GM18519 (cell line): ENCODE results near the gene SENP7.
"Not testable (repeated sequence)": the region's sequence is repeated elsewhere in the genome, so short reads cannot be mapped to it uniquely, and the experiment has no call there.

Experiments
- ATAC-seq: cut with Tn5 transposase; IDR thresholded peaks from one replicate; pipeline ENCODE4 v1.9.1; 2021; ENCODE audit warnings: mild to moderate bottlenecking, moderate library complexity; ENCODE audit not compliant: unreplicated experiment, low FRiP score

SENP7 gene

DNA sequence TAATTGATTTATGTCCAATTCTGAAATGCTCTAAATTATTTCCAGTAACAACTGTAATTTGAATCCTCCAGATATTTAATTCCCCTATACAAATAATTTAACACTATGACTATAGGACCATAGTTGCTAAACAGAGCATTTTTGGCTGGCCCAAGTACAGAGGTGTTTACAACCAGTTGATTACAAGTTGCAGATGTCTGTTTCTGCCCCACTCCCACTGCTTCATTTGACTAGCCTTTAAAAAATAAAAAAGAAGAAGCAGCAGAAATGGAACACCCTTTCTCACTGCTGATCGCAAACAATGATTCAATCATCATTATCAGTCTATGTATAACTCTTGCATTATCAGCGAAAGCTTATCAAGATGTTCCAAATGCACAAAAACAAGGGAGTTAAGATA is 54.6 kb downstream of the SENP7 start:
- ATAC-seq, result no peak

DNA sequence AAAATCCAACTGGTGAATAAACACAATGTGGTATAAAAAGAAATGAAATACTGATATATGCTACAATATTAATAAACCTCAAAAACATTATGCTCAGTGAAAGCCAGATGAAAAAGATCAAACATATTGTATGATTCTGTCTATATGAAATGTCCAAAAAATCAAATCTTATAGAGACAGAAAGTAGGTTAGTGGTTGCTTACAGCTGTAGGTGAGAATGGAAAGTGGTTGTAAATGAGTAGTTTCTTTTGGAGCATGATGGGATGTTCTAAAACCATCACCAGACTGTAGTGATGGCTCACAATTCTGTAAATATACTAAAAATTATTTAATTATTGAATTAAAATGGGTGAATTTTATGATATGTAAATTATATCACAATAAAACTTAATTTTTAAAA is 58.4 kb downstream of the SENP7 start:
- ATAC-seq, result no peak

DNA sequence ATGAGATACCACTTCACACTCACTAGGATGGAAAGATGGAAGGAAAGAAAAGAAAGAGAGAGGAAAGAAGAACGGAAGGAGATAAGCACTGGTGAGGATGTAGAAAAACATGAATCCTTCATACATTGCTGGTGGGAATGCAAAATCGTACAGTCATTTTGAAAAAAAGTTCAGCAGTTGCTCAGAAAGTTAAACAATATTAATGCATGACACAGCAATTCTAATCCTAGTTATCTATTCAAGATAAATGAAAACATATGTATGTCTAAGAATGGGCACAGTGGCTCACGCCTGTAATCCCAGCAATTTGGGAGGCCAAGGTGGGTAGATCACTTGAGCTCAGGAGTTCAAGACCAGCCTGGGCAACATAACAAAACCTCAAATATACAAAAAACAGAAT is 59.1 kb downstream of the SENP7 start:
- ATAC-seq, result no peak

DNA sequence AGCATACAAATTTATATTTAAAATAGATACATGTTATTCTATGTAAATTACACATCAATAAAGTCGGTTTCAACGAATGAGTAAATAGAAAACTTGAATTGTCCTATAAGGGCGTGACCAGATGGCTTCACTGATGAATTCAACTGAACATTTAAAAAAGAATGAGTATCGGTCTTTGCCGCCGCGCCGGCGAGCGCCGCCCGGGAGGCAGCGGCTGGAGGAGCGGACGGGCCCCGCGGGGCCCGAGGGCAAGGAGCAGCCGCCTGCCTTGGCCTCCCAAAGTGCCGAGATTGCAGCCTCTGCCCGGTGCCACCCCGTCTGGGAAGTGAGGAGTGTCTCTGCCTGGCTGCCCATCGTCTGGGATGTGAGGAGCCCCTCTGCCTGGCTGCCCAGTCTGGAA is 74.4 kb downstream of the SENP7 start:
- ATAC-seq, result not testable (repeated sequence)

DNA sequence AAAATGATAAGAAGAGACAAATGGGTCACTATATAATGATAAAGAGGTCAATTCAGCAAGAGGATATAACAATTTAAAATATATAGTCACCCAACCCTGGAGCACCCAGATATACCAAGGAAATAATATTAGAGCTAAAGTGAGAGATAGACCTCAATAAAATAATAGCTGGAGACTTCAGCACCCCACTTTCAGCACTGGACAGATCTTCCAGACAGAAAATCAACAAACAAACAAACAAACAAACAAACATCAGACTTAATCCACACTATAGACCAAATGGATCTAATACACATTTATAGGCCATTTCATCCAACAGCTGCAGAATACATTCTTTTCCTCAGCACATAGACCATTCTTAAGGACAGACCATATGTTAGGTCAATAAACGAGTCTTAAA is 79.4 kb downstream of the SENP7 start:
- no peak for ATAC-seq

DNA sequence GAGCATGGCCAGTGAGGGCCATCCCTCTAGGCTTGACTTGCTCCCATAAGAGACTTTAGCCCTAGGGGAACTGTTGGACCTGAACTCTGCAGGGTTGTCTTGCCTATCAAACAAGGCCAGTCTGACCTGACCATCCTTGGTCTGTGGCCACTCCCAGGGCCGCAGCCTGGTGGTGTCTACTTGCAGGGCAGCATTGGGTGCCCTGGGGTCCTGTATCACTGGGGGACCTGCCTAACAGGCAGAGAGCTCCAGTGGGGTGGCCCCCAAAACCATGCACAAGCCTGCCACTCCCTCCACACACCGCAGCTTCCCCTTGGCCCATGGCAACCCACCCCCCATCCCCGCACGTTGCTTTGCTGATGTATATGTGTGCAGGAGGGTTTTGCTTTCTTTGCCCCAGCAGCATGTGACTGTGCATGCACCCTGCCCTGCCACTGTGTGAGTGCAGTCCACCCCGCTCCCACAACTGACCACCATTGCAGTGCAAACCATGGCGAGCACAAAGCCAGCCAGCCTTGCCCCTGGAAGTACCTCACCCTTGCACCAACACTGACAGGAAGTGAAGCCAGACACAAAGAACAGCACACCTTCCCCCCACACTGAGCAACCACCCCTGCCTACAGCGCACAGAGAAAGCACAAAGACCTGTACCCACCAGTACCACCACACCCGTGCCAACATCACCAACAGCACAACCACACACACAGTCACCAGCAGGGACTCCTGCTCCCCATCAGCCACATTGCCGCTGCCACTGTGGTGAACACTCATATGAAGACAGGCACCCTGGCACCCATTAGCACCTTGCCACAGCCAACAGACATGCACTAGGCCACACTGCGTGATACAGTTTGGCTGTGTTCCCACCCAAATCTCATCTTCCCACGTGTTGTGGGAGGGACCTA is 88.8 kb downstream of the SENP7 start:
- ATAC-seq, result no peak

DNA sequence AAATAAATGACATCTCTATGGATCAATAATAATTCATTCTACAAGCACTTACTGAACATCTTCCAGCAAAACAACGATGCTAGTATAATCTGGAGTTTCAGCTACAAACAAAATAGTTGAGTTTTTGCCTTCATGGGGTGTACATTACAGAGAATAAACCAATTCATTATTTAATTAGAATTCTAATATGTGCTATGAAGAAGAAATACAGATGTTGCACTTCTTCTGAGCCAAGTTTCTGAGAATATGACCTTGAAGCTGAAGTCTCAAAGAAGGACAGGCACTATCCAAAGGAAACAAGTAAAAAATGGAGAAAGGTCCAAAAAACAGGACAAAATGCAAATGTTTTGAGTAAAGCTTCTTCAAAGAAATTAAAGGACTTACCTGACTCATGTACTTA is 94.2 kb downstream of the SENP7 start:
- ATAC-seq, result no peak

DNA sequence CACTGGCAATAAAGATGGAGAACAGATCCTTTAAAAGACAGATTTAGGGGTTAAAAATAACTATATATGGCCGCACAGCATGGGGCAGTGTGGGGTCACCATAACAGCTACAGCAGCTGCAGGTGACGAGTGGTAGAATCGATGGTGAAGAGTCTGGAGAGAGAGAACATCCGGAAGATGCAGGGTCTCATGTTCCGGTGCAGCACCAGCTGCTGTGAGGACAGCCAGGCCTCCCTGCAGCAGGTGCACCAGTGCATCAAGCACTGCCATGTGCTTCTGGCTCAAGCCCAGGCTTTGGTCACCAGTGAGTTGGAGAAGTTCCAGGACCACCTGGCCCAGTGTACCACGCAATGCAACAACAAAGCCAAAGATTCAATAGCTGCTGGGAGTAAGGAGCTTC is 98.9 kb downstream of the SENP7 start:
- ATAC-seq, result no peak

DNA sequence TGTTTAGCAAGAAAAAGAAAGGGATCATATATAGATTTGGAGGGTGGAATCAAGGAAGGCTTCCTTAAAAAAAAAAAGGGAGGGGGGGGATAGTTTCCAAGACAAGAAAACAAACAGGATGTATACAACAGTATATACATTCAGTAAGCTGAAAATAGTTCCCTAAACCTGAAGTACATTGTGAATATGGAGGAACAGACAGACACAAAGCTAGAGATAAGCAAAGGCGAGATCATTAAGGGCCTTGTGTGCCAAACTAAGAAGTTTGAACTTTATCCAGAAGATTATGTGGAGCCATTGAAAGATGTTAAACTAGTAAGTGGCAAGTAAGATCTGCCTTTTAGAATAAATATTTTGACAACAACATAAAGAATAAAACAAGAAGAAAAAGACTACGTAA is 99.4 kb downstream of the SENP7 start:
- no peak for ATAC-seq

DNA sequence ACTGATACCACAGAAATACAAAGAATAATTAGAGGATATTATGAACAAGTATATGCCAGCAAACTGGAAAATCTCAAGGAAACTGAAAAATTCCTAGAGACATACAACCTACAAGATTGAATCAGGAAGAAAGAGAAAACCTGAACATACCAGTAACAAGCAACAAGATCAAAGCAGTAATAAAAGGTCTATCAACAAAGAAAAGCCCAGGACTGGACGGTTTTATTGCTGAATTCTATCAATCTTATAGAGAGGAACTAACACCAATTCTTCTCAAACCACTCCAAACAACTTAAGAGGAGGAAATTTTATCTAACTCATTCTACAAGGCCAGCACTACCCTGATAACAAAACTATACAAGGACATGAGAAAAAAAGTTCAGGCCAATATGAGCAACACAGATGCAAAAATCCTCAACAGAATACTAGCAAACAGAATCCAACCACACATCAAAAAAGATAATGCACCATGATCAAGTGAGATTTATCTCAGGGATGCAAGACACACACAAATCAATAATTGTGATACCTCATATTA is 121.5 kb downstream of the SENP7 start:
- no peak for ATAC-seq

DNA sequence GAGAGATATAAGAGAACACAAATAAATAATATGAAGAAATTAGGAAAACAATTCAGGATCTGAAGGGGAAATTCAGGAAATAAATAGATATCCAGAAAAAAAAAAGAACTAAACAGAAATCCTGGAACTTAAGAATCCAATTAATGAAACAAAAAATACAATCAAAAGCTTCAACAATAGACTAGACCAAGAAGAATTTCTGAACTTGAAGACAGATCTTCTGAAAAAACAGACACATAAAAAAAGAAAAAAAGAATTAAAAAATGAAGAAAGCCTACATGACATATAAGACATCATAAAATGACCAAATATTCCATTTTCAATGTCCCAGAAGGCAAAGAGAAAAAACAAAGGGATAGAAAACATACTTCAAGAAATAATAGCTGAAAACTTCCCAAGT is 124.3 kb downstream of the SENP7 start:
- ATAC-seq, result no peak

DNA sequence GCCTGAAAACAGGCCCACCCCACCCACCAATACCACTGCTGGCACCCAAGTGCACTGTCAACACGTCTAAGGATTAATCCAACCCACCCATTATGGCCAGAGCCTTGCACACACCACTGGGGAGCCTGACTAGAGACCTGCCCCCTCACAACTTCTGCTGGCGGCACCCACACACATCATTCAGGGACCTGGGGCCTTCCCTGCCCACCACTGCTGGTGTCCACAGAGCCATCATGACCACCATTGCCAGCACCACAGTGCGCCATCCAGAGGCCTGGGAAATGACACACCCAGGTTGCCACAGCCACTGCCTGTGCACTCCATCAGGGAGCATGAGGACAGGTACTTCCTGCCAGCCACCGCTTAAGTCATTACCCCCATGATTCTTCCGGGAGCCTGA is 125.7 kb downstream of the SENP7 start:
- ATAC-seq, result no peak

DNA sequence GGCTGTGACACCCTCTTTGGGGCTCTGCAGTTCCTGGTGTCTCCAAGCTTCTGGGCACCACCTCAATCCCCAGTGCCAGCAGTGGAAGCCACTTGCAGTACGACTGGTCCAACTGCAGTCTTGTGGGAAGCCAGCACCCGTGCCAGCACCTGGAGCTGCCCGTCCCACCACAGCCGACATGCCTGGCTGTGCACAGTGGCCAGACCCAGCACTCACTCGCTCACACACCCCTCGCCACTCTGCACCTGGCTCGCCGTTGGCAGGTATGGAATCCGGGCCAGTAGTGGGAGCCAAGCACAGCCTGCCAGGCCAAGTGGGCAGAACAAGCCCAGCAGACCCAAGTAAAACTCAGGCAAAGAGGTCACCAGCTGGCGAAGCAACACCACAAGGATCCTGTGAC is 128.6 kb downstream of the SENP7 start:
- no peak for ATAC-seq

DNA sequence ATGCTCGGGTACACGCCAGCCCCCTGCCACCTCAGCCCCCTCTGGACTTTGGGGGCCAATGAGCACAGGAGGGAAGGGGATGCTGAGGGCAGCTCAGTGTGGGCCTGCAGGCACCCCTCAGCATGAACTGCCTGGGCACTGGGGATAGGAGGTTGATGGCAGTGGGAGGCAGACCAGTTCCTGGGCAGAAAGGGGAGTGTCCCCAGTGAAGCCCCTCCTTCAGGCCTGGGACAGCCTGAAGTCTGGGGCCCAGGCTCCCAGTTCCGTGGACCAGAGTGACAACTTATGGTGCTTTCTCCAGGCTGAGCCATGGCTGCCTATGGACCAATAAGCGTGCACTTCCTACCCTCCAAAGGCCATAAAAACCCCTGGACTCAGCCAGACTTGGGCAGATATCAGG is 129.4 kb downstream of the SENP7 start:
- ATAC-seq, result no peak

DNA sequence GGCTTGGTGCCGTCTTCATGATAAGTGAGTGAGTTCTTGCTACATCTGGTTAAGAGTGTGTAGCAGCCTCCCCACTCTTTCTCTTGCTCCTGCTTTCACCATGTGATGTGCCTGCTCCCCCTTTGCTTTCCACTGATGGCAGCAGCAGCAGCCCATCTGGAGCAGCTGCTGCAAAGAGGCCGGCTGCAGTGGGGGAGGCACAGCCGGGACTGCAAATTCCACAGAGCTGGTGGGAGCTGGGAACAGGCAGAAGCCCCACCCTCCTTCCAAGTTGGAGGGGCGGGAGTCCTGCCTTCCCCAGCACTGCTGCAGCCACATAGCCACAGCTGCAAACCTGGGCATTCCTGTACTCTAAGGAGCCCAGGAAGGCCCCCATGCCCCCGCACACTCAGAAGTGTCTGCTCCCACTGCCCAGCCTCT is 129.8 kb downstream of the SENP7 start:
- ATAC-seq, result no peak

DNA sequence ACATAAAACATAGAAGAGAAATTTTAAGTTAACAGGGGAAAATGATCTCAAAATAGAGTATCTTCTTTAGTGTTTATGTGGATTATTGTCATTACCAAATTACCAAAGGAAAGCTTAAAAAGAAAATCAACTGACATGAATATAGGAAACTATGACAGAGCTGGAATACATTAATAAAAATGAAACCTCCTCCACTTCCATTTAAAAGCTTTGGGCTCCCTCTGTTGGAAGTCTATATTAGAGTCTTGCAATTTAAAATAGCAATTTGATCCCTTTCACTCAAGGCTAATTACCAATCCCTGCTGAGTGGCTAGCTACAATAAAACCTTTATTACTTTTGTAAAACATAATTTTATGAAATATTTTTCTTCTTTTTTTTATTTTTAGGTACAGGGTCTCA is 131.2 kb downstream of the SENP7 start:
- no peak for ATAC-seq

DNA sequence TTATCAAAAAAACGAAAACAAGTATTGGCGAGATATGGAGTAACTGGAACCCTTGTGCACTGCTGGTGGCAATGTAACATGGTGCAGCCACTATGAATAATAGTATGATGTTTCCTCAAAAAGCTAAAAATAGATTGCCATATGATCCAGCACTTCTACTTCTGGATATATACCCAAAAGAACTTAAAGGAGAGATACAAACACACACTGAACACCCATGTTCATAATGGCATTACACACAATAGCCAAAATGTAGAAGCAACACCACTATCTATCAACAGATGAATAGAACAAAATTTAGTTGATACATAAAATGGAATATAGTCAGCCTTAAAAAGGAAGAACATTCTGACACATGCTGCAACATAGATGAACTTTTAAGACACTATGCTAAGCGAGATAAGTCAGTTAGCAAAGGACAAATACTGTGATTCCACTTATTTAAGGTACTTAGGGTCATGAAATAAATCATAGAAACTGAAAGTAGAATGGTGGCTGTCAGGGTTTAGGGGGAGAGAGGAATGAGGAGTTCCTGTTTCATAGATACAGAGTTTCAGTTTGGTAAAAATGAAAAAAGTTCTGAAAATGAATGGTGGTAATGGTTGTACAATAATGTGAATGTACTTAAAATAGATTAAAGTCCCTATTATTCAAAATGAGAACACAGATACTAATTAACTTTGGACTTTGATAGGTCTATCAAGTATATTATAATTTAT is 133.2 kb downstream of the SENP7 start:
- peak; percentile 93 for ATAC-seq

DNA sequence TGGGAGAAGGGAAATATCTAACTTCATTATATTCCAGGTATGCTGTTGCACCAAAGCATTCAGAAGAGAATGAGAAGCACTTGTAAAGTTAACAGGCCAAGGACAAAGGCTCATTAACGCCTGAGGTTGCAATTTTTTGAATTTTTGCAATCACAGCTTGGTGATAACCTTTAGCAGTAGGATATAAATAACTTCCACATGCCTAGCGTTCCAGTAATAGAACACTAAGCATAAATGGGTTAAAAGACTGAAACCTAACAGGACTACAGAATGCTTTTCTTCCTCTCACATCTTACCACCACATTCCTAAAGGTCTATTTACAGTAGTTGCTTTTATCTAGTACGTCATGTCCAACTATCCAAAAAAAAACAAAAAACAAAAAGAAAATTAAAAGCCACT is 135.2 kb downstream of the SENP7 start:
- ATAC-seq, result no peak

DNA sequence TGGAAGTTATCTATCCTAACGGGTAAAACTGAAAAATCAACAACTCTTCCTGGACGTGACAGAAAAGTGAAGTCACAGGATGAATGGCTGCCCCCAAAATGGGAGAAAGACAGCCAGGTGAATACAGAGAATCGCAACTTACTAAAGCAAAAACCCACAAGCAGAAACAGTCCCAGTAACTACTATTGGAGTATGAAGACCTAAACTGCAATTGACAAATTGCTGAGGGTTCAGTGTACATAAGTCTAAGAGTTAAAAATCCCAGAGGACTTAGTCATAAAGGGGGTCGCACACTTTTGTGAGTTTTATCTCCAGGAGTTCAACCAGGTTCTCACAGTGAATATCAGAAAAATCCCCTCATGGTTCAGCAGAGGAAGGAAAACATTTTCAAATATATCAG is 135.8 kb downstream of the SENP7 start:
- ATAC-seq, result no peak

DNA sequence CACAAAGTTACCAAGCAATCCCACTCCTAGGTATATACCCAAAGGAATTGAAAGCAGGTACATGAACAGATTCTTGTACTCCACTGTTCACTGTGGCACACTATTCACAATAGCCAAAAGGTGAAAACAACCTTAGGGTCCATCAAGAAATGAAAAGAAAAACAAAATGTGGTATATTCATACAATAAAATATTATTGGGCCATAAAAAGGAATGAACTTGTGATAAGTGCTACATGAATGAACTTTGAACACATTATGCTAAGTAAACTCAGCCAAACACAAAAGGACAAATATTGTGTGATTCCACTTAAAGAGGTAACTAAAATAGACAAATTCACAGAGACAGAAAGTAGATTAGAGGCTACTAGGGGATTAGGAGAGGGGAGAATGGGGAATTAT is 137.4 kb downstream of the SENP7 start:
- no peak for ATAC-seq

DNA sequence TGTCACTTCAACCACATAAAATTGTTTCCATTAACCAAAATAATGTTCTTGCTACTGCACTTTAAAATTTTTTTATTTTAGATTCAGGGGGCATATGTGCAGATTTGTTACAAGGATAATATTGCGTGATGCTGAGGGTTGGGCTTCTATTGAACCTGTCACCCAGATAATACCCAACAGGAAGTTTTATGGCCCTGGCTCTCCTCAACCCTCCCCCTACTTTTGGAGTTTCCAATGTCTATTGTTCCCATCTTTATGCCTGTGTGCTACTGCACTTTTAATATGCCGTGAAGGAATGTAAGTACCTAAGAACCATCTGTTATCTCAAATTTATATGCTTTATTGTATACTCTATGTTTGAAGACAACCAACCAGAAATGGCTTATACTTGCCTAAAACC is 150.6 kb downstream of the SENP7 start:
- ATAC-seq, result no peak

DNA sequence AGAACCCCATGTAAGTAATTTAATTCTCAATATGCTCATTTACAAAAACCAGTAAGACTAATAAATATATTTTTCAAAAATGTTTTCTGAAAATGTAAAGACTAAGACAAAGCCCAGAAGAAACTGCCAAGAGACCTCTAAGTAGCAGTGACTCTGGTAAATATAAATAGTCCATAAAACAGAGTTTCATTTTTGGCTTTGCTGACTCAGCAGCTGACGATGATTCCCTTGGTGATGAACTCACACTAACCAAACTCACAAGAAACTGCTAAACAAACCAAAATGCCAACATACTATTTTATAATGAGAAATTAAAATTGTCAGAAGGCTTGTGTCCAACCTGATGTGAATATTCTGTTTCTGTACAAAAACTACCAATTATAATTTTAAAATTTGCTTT is 161.2 kb downstream of the SENP7 start:
- no peak for ATAC-seq
